Measurements from ENCODE around the gene FAM161B. TPM values are rescaled to one million over a fixed set of nuclear protein-coding genes. Genes with fewer than 3 reads are reported as not detected.
A peak's percentile ranks its signal among the peaks of the same experiment; 100 is the strongest.

The FAM161B gene
- total RNA-seq, 1 experiment from 2014 or later: 1.6 TPM

DNA sequence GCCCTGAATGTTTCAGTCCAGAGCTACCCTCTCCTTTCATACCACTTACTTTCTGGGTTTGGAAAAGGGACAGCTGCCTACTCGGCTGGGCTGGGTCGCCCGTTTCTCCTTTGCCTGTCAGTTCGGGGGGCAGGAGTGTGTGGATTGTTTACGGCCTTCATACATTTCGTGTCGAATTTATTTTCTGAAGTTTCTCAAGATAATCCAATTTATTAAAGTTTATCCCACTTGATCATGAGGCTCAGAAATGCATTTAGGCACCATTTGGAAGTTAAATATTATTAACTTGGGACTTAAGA lies 62.6 kb downstream of the FAM161B start:
- Histone ChIP-seq H2AFZ (ENCODE audit: low read depth, low read length, poor library complexity, severe bottlenecking) (no peak overlapping the region), H4K20me1 (ENCODE audit: insufficient read depth) (no peaks in the 10 kb centered on the region), H3K36me3 (ENCODE audit: control insufficient read depth in 1 of 2, insufficient read depth in 2 of 2, low read length in 2 of 2) (peaks cover 2 to 4% of the 10 kb centered on the region in 2 experiments; a peak in 1 of 4 replicates), H3K27me3 (ENCODE audit: insufficient read depth, low read length) (no peaks in the 10 kb centered on the region), H3K4me2 (ENCODE audit: low read length) (peak overlapping the region; percentile 82), H3K4me1 (ENCODE audit: control insufficient read depth in 1 of 2, insufficient read depth in 2 of 2, low read length in 2 of 2) (peaks cover 9 to 27% of the 10 kb centered on the region in 2 experiments), H3K27ac (ENCODE audit: low read depth, low read length) (peak overlapping the region; percentile 83), H3K9ac (ENCODE audit: low read length) (peak overlapping the region; percentile 93), H3K9me3 (ENCODE audit: control insufficient read depth in 1 of 2, insufficient read depth in 1 of 2, low read depth in 1 of 2, low read length in 2 of 2) (no peaks in the 10 kb centered on the region), H3K79me2 (ENCODE audit: insufficient read depth, low read length) (peaks cover 55% of the 10 kb centered on the region), H3K4me3 (replicated peaks in 1 of 2; ENCODE audit: low read depth in 1 of 2, low read length in 2 of 2) (peak overlapping the region; percentile 97 to 98), H3K9me2 (ENCODE audit: insufficient read depth) (no peaks in the 10 kb centered on the region)
- POLR2A ChIA-PET: interaction anchor here (1.0 kb wide), 1 partner anchor 35 kb away, joined by 3 read pairs; the partner anchor contains the start of gene PTGR2
- ATAC-seq: no peak
- RAD21 ChIA-PET (ENCODE audit: low non-redundant PET in 1 of 2, low total read pairs in 2 of 2, uncharacterized antibody in 2 of 2, unreplicated experiment in 2 of 2): no interaction called here
- DNase-seq (ENCODE audit: low read depth, low spot score): no peak
- intact Hi-C loops (cut with micrococcal nuclease): no loop called here
- BruUV-seq (replicated peaks): no TSS peak
- no peak for TF ChIP-seq TCF7L2 (IDR thresholded peaks at IDR 0.05; ENCODE audit: borderline replicate concordance, extremely low read depth, insufficient read depth, insufficient read length)
- no peak for TF ChIP-seq CEBPB (IDR thresholded peaks at IDR 0.05; ENCODE audit: low read depth)
- no peak for TF ChIP-seq CTCF (IDR thresholded peaks at IDR 0.05 in 2 of 3, conservative IDR thresholded peaks at IDR 0.05 in 1 of 3; ENCODE audit: borderline replicate concordance in 1 of 3, insufficient read depth in 1 of 3, low read depth in 2 of 3, low read length in 2 of 3)
- TF ChIP-seq JUND (IDR thresholded peaks at IDR 0.05): no peak
- TF ChIP-seq EZH2phosphoT487 (IDR thresholded peaks at IDR 0.05; ENCODE audit: borderline replicate concordance): no peak
- CTCF ChIA-PET: interaction anchor here (2.1 kb wide), 1 partner anchor 158 kb away, joined by 9 read pairs; no protein-coding TSS in a partner anchor

All from HCT116 (cell line).